Inflammatory macrophage treated with lipopolysaccharide for 4 hours (primary cell): Measurements from ENCODE around the gene HSPB6.

Experiments used
- DNase-seq: peaks from one replicate; pipeline ENCODE4 v3.0.0-alpha.2; 2020

Gene HSPB6

GRCh38 chr19:35744430-35745327, 12.2 kb downstream of the HSPB6 start:
- peak; percentile 98 for DNase-seq

- DNase-seq, result no peak
These were observed 13.0 kb downstream of the HSPB6 start for GRCh38 chr19:35743640-35744429.

GRCh38 chr19:35742121-35742724, 14.6 kb downstream of the HSPB6 start, which contains the start of gene IGFLR1:
TSS of gene IGFLR1 (minus strand) at chr19:35742452. CDS start at chr19:35741180, 1,272 bp downstream.
- peak; percentile 94 for DNase-seq

- DNase-seq, result no peak
These were observed 15.7 kb downstream of the HSPB6 start for GRCh38 chr19:35741203-35741515.

GRCh38 chr19:35740423-35741202, 16.2 kb downstream of the HSPB6 start:
- DNase-seq, result peak; percentile 98

GRCh38 chr19:35740108-35740422, 16.8 kb downstream of the HSPB6 start:
- DNase-seq, result no peak

- no peak for DNase-seq
These were observed 17.3 kb downstream of the HSPB6 start for GRCh38 chr19:35739275-35740107.

- no peak for DNase-seq
These were observed 18.0 kb downstream of the HSPB6 start for GRCh38 chr19:35738887-35739229.

- DNase-seq, result no peak
These were observed 18.6 kb downstream of the HSPB6 start for GRCh38 chr19:35738021-35738886.

- DNase-seq, result no peak
These were observed 19.6 kb downstream of the HSPB6 start for GRCh38 chr19:35736913-35737886.

GRCh38 chr19:35734889-35735288, 21.9 kb downstream of the HSPB6 start:
- DNase-seq, result no peak

GRCh38 chr19:35734273-35734672, 22.6 kb downstream of the HSPB6 start:
- DNase-seq, result no peak

- DNase-seq, result no peak
These were observed 23.4 kb downstream of the HSPB6 start for GRCh38 chr19:35733180-35734125.

- no peak for DNase-seq
These were observed 24.2 kb downstream of the HSPB6 start for GRCh38 chr19:35732540-35733179.

GRCh38 chr19:35731779-35732405, 24.9 kb downstream of the HSPB6 start:
- DNase-seq, result no peak

- no peak for DNase-seq
These were observed 25.5 kb downstream of the HSPB6 start for GRCh38 chr19:35731353-35731752.

GRCh38 chr19:35730326-35730725, 26.5 kb downstream of the HSPB6 start:
- no peak for DNase-seq

- no peak for DNase-seq
These were observed 27.1 kb downstream of the HSPB6 start for GRCh38 chr19:35729763-35730162.
